CD4-positive, alpha-beta memory T cell (primary cell): Measurements from ENCODE around the gene CLDN11. TPM values are rescaled to one million over a fixed set of nuclear protein-coding genes. Genes with fewer than 3 reads are reported as not detected.

Source experiments
- CTCF ChIA-PET: fragments of 350-600 bp; sonication (Branson Sonifier 250); formaldehyde crosslinking; loops from one replicate; lab custom pipeline; 2021; ENCODE audit warnings: inconsistent platforms; ENCODE audit not compliant: partially characterized antibody; lab: Charles Lee
- POLR2A ChIA-PET: fragments of 350-600 bp; sonication (Branson Sonifier 250); formaldehyde crosslinking; loops from one replicate; lab custom pipeline; 2021; ENCODE audit not compliant: partially characterized antibody; lab: Charles Lee
- DNase-seq, 5 donors: peaks; one replicate each; pipeline versions ENCODE4 v3.0.0 to v3.0.0-alpha.2; 2020 to 2022; ENCODE audit warnings: mixed read lengths in 1 of 5
- H3K27ac ChIP-seq: one replicate; pipeline ENCODE4 v1.7.0; 2013; ENCODE audit warnings: low read depth, low read length
- H3K27me3 ChIP-seq: 2 replicates; pipeline ENCODE4 v1.7.0; 2013; ENCODE audit warnings: mild to moderate bottlenecking, low read length, moderate library complexity; ENCODE audit not compliant: insufficient read depth
- H3K36me3 ChIP-seq: 2 replicates; pipeline ENCODE4 v1.7.0; 2013; ENCODE audit warnings: mild to moderate bottlenecking, low read length, moderate library complexity; ENCODE audit not compliant: insufficient read depth
- H3K4me1 ChIP-seq: 2 replicates; pipeline ENCODE4 v1.7.0; 2013; ENCODE audit warnings: mild to moderate bottlenecking, low read length, moderate library complexity; ENCODE audit not compliant: insufficient read depth
- H3K4me3 ChIP-seq, 2 donors: one replicate each; pipeline ENCODE4 v1.7.0; 2013; ENCODE audit warnings: low read length in 2 of 2, mild to moderate bottlenecking in 1 of 2
- H3K9me3 ChIP-seq, 2 donors: one replicate each; pipeline ENCODE4 v1.7.0; 2013; ENCODE audit warnings: low read length in 2 of 2, control low read depth in 1 of 2; ENCODE audit not compliant: control insufficient read depth in 1 of 2
- H3K27ac Mint-ChIP-seq, 7 donors: one replicate each; pipeline ENCODE4 v1.8.0; 2020 to 2021; ENCODE audit warnings: mixed read lengths in 7 of 7, mild to moderate bottlenecking in 6 of 7, inconsistent platforms in 3 of 7, moderate library complexity in 3 of 7
- H3K27me3 Mint-ChIP-seq, 2 donors: one replicate each; pipeline ENCODE4 v1.8.0; 2020 to 2021; ENCODE audit warnings: mixed read lengths in 2 of 2
- H3K36me3 Mint-ChIP-seq, 2 donors: one replicate each; pipeline ENCODE4 v1.8.0; 2020 to 2021; ENCODE audit warnings: mixed read lengths in 2 of 2, inconsistent platforms in 1 of 2, mild to moderate bottlenecking in 1 of 2
- H3K4me1 Mint-ChIP-seq, 4 donors: one replicate each; pipeline ENCODE4 v1.8.0; 2020 to 2021; ENCODE audit warnings: mixed read lengths in 4 of 4, mild to moderate bottlenecking in 1 of 4
- H3K4me3 Mint-ChIP-seq, 8 donors: one replicate each; pipeline ENCODE4 v1.8.0; 2020 to 2021; ENCODE audit warnings: mixed read lengths in 8 of 8, mild to moderate bottlenecking in 7 of 8, moderate library complexity in 6 of 8, inconsistent platforms in 3 of 8
- H3K9me3 Mint-ChIP-seq, 8 donors: one replicate each; pipeline ENCODE4 v1.8.0; 2020 to 2021; ENCODE audit warnings: mixed read lengths in 8 of 8, mild to moderate bottlenecking in 5 of 8, inconsistent platforms in 3 of 8, moderate library complexity in 1 of 8
- intact Hi-C: fragments of 100-400 bp; cut with micrococcal nuclease; formaldehyde crosslinking; loops from one replicate; pipeline ENCODE4 v1.15.1; 2023
- polyA plus RNA-seq, 2 donors: library from polyadenylated mRNA; unstranded; fragments of 300-500 nt; fragmentation: Illumina TruSeq; gene quantifications; one replicate each; pipeline ENCODE4 v1.2.3, GENCODE V29; 2021
- total RNA-seq, 2 experiments: library from RNA; stranded (reverse); gene quantifications; one replicate each; pipeline ENCODE4 v1.2.3, GENCODE V29; 2021

Gene CLDN11
- total and polyA plus RNA-seq, 4 experiments from 2014 or later, result 0.32 to 0.33 TPM; not detected in 2

GRCh38 chr3:170437176-170437575 lies 18.5 kb downstream of the CLDN11 start:
- Histone ChIP-seq H3K27ac (no peak overlapping the region), H3K27me3 (no peaks in the 10 kb centered on the region), H3K4me3 (no peak overlapping the region), H3K9me3 (no peaks in the 10 kb centered on the region), H3K36me3 (no peaks in the 10 kb centered on the region), H3K4me1 (no peaks in the 10 kb centered on the region)
- no peak overlapping the region for H3K4me3 Mint-ChIP-seq
- ChIA-PET POLR2A (no interaction called here), CTCF (no interaction called here)
- intact Hi-C loops, result no loop called here
- no peaks in the 10 kb centered on the region for H3K36me3 Mint-ChIP-seq
- peaks cover 10 to 16% of the 10 kb centered on the region in 2 donors for H3K27me3 Mint-ChIP-seq
- no peaks in the 10 kb centered on the region for H3K9me3 Mint-ChIP-seq
- no peak for DNase-seq
- no peaks in the 10 kb centered on the region for H3K4me1 Mint-ChIP-seq
- no peak overlapping the region for H3K27ac Mint-ChIP-seq

GRCh38 chr3:170437696-170438407 lies 19.2 kb downstream of the CLDN11 start:
- no peaks in the 10 kb centered on the region for H3K4me1 Mint-ChIP-seq
- ChIA-PET CTCF (no interaction called here), POLR2A (no interaction called here)
- no peak overlapping the region for H3K4me3 ChIP-seq
- H3K9me3 Mint-ChIP-seq, result no peaks in the 10 kb centered on the region
- no peaks in the 10 kb centered on the region for H3K27me3 ChIP-seq
- DNase-seq, result no peak
- no peaks in the 10 kb centered on the region for H3K36me3 ChIP-seq
- intact Hi-C loops, result no loop called here
- H3K36me3 Mint-ChIP-seq, result no peaks in the 10 kb centered on the region
- no peak overlapping the region for H3K27ac Mint-ChIP-seq
- H3K27ac ChIP-seq, result no peak overlapping the region
- H3K9me3 ChIP-seq, result no peaks in the 10 kb centered on the region
- H3K4me1 ChIP-seq, result no peaks in the 10 kb centered on the region
- no peak overlapping the region for H3K4me3 Mint-ChIP-seq
- H3K27me3 Mint-ChIP-seq, result peaks cover 15 to 16% of the 10 kb centered on the region in 2 donors

- Histone ChIP-seq H3K27me3 (no peaks in the 10 kb centered on the region), H3K27ac (no peak overlapping the region), H3K4me3 (no peak overlapping the region), H3K9me3 (no peaks in the 10 kb centered on the region), H3K4me1 (no peaks in the 10 kb centered on the region), H3K36me3 (no peaks in the 10 kb centered on the region)
- Mint-ChIP-seq H3K9me3 (no peaks in the 10 kb centered on the region), H3K27me3 (peaks cover 15 to 16% of the 10 kb centered on the region in 2 donors), H3K27ac (no peak overlapping the region), H3K36me3 (no peaks in the 10 kb centered on the region), H3K4me1 (no peaks in the 10 kb centered on the region), H3K4me3 (no peak overlapping the region)
- intact Hi-C loops, result no loop called here
- CTCF ChIA-PET, result no interaction called here
- DNase-seq, result no peak
- POLR2A ChIA-PET, result no interaction called here
These were observed 20.2 kb downstream of the CLDN11 start for GRCh38 chr3:170438836-170439235.

GRCh38 chr3:170440344-170440743 lies 21.7 kb downstream of the CLDN11 start:
- H3K4me1 Mint-ChIP-seq, result no peaks in the 10 kb centered on the region
- intact Hi-C loops, result no loop called here
- H3K36me3 ChIP-seq, result no peaks in the 10 kb centered on the region
- H3K4me3 Mint-ChIP-seq, result no peak overlapping the region
- no peak overlapping the region for H3K27ac ChIP-seq
- DNase-seq, result no peak
- H3K9me3 Mint-ChIP-seq, result no peaks in the 10 kb centered on the region
- H3K27me3 Mint-ChIP-seq, result peaks cover 15 to 16% of the 10 kb centered on the region in 2 donors
- no peaks in the 10 kb centered on the region for H3K27me3 ChIP-seq
- H3K36me3 Mint-ChIP-seq, result no peaks in the 10 kb centered on the region
- ChIA-PET CTCF (no interaction called here), POLR2A (no interaction called here)
- no peak overlapping the region for H3K4me3 ChIP-seq
- no peaks in the 10 kb centered on the region for H3K4me1 ChIP-seq
- no peak overlapping the region for H3K27ac Mint-ChIP-seq
- H3K9me3 ChIP-seq, result no peaks in the 10 kb centered on the region

- H3K4me3 Mint-ChIP-seq, result no peak overlapping the region
- DNase-seq, result no peak
- H3K27me3 Mint-ChIP-seq, result peaks cover 15 to 16% of the 10 kb centered on the region in 2 donors
- intact Hi-C loops, result no loop called here
- Histone ChIP-seq H3K4me3 (no peak overlapping the region), H3K36me3 (no peaks in the 10 kb centered on the region), H3K27ac (no peak overlapping the region), H3K4me1 (no peaks in the 10 kb centered on the region), H3K9me3 (no peaks in the 10 kb centered on the region), H3K27me3 (no peaks in the 10 kb centered on the region)
- POLR2A ChIA-PET, result no interaction called here
- no peak overlapping the region for H3K27ac Mint-ChIP-seq
- no peaks in the 10 kb centered on the region for H3K9me3 Mint-ChIP-seq
- CTCF ChIA-PET, result no interaction called here
- H3K36me3 Mint-ChIP-seq, result no peaks in the 10 kb centered on the region
- H3K4me1 Mint-ChIP-seq, result no peaks in the 10 kb centered on the region
These were observed 22.7 kb downstream of the CLDN11 start for GRCh38 chr3:170441412-170441811.

- Histone ChIP-seq H3K4me3 (no peak overlapping the region), H3K27me3 (no peaks in the 10 kb centered on the region), H3K36me3 (no peaks in the 10 kb centered on the region), H3K27ac (no peak overlapping the region), H3K9me3 (no peaks in the 10 kb centered on the region), H3K4me1 (no peaks in the 10 kb centered on the region)
- no peaks in the 10 kb centered on the region for H3K4me1 Mint-ChIP-seq
- no peaks in the 10 kb centered on the region for H3K36me3 Mint-ChIP-seq
- no peak overlapping the region for H3K4me3 Mint-ChIP-seq
- ChIA-PET CTCF (interaction anchor here (2.2 kb wide), 1 partner anchor 29 kb away, joined by 6 read pairs; no protein-coding TSS in a partner anchor), POLR2A (no interaction called here)
- no peak overlapping the region for H3K27ac Mint-ChIP-seq
- intact Hi-C loops, result no loop called here
- DNase-seq, result no peak
- no peaks in the 10 kb centered on the region for H3K9me3 Mint-ChIP-seq
- peaks cover 14 to 15% of the 10 kb centered on the region in 2 donors for H3K27me3 Mint-ChIP-seq
These were observed 24.3 kb downstream of the CLDN11 start for GRCh38 chr3:170442947-170443346.

- peaks cover 14 to 15% of the 10 kb centered on the region in 2 donors for H3K27me3 Mint-ChIP-seq
- DNase-seq, result no peak
- H3K27me3 ChIP-seq, result no peaks in the 10 kb centered on the region
- no peak overlapping the region for H3K4me3 Mint-ChIP-seq
- intact Hi-C loops, result no loop called here
- no peak overlapping the region for H3K27ac ChIP-seq
- H3K4me1 Mint-ChIP-seq, result no peaks in the 10 kb centered on the region
- no peaks in the 10 kb centered on the region for H3K36me3 ChIP-seq
- ChIA-PET CTCF (interaction anchor here (2.2 kb wide), 1 partner anchor 30 kb away, joined by 6 read pairs; no protein-coding TSS in a partner anchor), POLR2A (no interaction called here)
- no peak overlapping the region for H3K27ac Mint-ChIP-seq
- H3K9me3 ChIP-seq, result no peaks in the 10 kb centered on the region
- H3K36me3 Mint-ChIP-seq, result no peaks in the 10 kb centered on the region
- H3K4me3 ChIP-seq, result no peak overlapping the region
- no peaks in the 10 kb centered on the region for H3K4me1 ChIP-seq
- no peaks in the 10 kb centered on the region for H3K9me3 Mint-ChIP-seq
These were observed 24.8 kb downstream of the CLDN11 start for GRCh38 chr3:170443457-170443856.
